Stimulated activated CD8-positive, alpha-beta memory T cell treated with anti-CD3 and anti-CD28 coated beads, Interleukin-4, amount 100 ng/mL, for 48 hours (primary cell): Measurements from ENCODE around the gene AP1G2.
"Not testable (repeated sequence)": the region's sequence is repeated elsewhere in the genome, so short reads cannot be mapped to it uniquely, and the experiment has no call there.

Experiments
- DNase-seq: peaks from one replicate; pipeline ENCODE4 v3.0.0-alpha.2; 2020

Gene AP1G2

DNA sequence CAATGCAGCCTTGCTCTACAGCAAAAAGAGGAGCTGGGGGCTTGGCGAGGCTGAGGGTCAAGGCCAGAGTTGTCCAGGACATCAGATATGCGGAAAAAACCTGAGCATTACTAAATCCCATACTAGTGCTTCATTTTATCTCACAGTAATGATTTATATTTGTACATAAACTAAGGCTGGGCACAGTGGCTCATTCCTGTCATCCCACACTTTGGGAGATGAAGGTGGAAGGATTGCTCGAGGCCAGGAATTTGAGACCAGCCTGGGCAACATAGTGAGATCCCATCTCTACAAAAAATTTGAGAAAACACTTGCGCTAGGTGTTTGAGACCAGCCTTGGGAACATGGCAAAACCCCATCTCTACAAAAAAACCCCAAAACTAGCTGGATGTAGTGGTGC, 22.6 kb upstream of the AP1G2 start:
- no peak for DNase-seq

DNA sequence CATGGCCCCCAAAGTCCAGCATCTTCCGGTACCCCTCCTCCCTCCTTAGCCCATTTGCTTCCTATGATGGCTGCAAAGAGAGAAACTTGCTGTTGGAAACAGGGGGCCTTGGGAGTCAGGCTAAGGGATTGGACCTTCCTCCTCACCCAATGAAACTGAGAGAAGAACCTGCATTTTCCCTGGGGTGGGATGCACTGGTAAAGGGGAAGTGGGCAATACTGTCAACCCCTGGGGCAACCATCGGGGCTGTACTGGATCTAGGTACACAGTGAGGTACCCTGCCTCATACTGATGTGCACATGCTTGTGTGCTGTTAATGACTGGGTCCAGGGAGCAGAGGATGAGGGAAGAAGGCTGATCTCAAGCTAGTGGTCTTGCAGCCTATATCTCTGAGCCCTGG, 22.0 kb upstream of the AP1G2 start:
- DNase-seq = no peak

DNA sequence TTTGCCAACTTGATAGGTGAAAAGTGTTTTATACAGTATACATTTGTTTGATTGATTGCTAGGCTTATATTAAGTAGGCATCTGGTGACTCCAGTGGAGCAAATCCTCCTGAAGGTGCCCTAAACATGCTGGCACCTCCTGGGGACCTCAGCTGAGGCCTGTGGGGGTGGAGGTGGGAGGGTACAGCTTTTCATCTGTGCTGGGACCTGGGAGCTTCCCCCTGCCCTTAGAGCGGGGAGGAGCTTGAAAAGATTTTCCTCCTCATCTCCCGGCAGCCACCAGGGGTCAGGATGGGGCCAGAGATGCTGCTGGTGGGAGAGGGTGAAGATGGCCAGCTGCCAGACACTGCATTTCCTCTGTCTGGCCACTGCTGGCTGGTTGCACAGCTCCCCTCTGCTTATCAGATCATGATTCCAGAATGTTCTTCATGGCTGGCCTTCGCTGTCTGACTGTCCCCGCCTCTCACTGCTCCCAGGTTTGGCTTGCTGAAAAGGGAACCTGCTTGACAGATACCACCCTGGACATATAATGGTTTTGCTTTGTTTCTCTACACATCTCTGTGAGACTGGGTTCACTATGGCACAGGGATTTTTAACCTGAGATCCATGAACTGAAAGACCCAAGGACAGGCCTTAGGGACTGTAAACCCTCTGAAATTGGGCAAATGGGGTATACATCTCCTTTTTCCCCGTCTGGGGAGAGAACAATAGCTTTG, 21.4 kb upstream of the AP1G2 start:
- DNase-seq = peak; percentile 90

DNA sequence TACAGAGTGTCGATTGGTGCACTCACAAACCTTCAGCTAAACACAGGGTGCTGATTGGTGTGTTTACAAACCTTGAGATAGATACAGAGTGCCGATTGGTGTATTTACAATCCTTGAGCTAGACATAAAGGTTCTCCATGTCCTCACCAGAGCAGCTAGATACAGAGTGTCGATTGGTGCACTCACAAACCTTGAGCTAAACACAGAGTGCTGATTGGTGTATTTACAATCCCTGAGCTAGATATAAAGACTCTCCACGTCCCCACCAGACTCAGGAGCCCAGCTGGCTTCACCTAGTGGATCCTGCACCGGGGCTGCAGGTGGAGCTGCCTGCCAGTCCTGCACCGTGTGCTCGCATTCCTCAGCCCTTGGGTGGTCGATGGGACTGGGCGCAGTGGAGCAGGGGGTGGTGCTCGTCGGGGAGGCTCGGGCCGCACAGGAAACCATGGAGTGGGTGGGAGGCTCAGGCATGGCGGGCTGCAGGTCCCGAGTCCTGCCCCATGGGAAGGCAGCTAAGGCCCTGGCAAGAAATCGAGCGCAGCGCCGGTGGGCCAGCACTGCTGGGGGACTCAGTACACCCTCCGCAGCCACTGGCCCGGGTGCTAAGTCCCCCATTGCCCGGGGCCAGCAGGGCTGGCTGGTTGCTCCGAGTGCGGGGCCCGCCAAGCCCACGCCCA, 17.1 kb upstream of the AP1G2 start:
- DNase-seq = not testable (repeated sequence)

DNA sequence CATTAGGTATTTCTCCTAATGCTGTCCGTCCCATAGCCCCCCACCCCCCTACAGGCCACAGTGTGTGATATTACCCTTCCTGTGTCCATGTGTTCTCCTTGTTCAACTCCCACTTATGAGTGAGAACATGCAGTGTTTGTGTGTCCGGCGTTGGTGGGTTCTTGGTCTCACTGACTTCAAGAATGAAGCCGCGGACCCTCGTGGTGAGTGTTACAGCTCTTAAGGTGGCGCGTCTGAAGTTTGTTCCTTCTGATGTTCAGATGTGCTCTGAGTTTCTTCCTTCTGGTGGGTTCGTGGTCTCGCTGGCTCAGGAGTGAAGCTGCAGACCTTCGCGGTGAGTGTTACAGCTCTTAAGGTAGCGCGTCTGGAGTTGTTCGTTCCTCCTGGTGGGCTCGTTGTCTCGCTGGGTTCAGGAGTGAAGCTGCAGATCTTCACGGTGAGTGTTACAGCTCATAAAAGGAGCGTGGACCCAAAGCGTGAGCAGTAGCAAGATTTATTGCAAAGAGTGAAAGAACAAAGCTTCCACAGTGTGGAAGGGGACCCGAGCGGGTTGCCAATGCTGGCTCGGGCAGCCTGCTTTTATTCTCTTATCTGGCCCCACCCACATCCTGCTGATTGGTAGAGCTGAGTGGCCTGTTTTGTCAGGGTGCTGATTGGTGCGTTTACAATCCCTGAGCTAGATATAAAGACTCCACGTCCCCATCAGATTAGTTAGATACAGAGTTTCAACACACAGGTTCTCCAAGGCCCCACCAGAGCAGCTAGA, 16.4 kb upstream of the AP1G2 start:
- not testable (repeated sequence) for DNase-seq

DNA sequence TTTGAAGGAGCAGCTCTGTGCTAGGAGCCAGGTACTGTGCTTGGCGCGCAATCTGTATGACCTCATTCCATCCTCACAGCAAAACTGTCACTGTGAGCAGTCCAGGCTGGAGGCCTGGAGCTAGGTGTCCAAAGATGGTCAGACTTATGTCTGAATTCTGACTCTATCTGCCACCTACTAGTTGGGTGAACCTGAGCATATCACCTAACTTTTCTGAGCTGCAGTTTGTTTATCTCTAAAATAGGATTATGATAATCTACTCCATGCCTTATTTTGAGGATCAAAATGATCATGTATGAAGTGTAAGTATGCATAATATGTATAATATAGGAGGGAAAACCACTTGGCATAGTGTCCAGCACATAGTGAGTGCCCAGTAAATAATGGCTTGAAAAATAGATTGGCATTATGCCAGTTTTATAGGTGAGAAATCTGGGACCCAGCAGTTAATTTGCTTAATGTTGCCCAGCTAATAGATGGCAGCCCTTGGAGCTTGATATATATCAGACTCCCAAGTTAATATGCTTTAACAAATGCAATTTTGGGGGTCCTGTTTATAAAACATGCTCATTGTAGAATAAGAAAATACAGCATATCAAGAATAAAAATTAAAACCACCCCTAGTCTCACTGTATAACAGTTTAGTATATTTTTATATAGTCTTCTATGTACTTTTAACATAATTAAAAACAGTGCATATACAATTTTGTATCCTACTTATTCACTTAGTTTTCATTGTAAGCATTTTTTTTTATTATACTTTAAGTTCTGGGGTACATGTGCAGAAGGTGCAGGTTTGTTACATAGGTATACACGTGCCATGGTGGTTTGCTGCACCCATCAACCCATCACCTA, 15.5 kb upstream of the AP1G2 start:
- no peak for DNase-seq

DNA sequence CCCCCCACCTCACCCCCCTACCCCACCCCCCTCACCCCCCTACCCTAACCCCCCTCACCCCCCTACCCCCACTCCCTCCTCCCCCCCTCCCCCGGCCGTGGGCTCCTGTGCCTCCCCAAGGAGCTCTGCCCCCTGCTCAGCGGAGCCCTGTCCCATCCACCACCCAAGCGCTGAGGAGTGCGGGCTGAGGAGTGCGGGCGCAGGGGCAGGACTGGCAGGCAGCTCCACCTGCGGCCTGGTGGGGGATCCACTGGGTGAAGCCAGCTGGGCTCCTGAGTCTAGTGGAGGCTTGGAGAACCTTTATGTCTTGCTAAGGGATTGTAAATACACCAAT, 13.3 kb upstream of the AP1G2 start:
- no peak for DNase-seq

DNA sequence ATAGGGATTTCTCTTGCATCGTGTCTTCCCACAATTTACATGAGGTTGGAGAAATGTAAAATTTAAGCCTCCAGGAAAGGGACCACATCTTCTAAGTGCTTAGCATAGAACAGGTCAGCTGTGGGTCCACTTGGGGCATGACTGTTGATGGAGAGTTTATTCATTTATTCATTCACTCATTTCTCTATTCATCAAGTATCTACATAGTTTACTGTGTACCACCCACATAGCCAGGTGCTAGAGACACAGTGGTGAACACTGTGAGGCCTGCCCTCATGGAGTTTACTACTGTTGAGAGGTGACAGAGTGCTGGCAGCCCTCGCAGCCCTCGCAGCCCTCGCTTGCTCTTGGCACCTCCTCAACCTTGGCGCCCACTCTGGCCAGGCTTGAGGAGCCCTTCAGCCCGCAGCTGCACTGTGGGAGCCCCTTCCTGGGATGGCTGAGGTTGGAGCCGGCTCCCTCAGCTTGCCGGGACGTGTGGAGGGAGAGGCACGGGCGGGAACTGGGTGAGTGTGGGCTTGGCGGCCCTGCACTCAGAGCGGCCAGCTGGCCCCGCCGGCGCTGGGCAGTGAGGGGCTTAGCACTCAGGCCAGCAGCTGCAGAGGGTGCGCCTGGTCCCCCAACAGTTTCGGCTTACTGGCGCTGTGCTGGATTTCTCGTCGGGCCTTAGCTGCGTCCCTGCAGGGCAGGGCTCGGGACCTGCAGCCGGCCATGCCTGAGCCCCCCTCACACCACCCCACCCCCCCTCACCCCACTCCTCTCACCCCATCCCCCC, 12.7 kb upstream of the AP1G2 start:
- no peak for DNase-seq

DNA sequence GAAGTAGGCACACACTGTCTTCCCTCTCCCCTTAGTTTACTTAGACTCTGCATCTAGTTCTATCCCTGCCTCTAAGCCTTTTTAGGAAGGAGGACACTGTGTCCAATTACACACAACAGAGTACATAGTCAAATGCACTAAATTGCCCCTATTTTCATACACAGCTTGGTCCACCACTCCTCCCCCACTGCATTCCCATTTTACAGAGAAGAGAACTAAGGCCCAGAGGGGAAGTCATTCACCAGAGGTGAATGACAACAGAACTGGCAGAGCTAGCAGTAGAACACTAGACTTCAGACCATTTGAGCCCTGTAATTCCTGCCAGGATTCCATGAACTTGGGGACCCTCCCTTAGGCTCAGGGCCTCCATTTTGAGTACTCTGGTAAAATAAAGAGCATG, 12.1 kb upstream of the AP1G2 start:
- DNase-seq = no peak

DNA sequence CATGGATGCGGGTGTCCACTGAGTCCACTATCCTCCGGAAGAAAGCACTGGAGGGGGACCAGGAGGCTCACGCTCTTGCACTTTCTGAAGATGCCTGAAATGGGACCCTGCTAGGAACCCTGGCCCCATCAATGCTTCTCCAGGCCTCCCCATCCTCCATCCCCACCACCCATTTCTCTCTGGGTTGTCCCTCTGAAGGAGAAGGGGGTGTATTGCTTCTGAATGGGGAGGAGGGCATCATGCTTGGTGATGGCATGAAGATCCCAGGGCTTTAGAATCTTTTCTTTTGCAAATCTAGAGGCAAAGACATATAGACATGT, 11.7 kb upstream of the AP1G2 start:
- DNase-seq = no peak

DNA sequence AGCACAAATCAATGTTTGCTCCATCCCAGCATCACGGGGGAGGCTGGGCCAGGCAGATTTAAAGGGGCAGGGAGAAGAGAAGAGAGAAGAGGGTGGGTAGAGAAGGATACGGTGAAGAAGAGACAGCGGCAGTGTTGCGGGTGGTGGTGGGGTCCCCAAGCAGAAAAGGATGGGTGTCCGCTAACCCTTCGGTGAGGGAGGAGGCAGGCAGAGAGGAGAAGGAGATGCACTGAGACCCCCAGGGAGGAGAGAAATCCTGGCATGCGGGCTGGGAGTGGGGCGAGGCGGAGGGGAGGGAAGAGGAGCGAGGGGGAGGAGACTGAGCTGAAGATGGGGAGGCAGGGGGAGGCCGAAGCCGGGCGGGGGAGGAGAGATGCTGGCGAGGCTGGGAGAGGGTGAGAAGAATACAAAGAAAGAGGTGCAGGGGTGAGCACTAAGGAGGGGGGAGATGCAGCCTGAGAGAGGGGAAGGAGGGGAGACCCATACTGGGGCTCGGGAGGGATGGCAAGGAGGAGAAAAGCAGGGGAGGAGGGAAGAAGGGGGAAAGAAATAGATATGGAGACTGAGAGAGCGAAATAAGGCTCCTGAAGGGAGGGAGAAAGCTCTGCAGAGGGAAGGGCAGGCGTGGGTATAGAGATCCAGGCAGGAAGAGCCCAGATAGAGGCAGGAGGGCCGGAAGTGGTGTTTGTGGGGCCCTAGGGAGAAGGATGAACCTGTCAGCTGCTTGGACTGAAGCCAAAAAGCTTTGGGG, 11.1 kb upstream of the AP1G2 start, which contains the start of gene JPH4:
TSS of gene JPH4 (minus strand) at position 231 of the 751 bp plus-strand sequence. CDS start 1,337 bp downstream, outside the sequence.
- DNase-seq = no peak

DNA sequence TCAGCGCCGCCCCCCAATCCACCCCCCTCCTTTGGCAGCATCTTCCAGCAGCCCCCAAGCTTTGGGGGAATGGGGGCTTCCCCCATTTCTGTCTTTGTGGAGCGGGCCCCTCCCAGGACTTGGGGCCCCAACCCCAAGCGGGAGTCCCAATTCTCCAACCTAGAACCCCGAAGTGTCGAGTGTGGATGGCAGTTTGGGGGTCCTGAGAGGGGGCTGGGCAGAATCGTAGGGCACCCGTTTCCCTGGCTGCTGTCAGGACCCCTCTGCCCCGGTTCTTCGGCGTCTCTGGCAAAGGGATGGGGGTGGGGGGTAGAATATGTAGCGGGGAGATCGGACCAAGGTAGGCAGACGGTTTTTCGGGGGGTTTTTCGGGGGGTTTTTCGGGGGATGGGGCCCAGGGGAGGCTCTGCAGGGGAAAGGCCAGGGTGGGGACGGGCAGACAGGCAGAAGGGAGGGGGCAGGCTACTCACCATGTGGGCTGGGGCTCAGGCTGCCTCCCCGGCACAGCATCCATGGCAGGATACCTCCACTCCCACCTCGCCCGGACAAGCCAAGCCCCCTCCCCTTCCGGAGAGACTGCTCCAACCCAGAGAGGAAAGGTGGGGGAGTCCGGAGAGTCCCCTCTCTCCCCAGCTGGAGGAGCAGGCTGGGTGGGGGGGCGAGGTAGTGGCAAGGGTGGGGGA, 10.3 kb upstream of the AP1G2 start:
- DNase-seq = no peak

DNA sequence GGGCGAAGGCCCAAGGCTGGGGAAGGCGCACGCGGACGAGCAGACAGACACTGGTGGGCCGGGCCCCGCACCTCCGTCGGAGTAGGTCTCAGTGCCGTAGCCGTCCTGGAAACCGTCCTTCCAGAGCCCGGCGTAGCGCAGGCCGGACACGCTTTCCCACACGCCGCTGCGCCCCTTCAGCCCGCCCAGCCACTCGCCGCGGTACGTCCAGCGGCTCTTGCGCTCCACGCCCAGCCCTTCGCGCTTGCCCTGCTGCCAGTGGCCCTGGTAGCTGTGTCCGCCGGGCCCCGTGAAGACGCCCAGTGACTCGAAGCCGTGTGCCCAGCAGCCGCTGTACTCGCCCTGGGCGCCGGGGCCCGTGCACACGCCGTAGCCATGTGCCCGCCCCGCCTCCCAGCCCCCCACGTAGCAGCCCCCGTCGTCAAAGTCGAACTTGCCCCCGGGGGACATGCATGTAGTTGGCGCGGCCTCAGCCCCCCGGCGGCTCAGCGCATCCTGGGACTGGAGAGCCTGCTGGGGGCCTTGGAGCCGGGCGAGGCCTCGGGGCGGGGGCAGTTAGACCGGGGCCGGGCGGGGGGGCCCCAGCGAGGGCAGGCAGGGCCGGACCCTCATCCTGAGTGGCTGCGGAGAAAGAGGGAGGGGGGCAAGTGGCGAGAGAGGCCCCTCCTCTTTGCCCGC, 9.6 kb upstream of the AP1G2 start:
- DNase-seq = no peak

DNA sequence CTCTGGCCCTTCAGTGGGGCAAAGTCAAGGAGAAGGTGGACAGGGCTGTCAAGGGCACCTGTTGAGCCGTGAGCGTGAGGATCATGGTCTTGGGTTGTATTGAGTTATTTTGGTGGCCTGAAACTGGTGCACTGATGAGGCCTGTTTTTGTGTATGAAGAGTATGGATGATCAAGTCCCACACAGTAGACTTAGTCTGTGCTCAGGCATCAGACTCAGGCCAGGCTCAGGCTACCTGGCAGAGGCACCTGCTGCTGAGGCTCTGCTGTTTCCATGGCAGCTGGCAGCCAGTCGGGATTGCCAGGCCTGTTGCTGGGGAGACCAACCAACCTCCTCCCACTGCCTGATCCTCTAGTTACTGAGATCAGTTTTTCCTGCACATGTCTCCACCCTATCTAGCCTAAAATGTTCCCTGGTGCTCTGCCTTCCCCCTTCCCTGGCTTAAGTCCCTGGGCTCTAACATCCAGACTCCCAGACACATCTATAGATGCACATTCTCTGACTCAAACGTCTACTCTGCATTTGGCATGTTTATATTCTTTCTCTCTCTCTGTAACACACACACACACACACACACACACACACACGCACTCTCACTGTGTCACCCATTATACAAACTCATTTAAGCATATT, 5.9 kb upstream of the AP1G2 start:
- no peak for DNase-seq

DNA sequence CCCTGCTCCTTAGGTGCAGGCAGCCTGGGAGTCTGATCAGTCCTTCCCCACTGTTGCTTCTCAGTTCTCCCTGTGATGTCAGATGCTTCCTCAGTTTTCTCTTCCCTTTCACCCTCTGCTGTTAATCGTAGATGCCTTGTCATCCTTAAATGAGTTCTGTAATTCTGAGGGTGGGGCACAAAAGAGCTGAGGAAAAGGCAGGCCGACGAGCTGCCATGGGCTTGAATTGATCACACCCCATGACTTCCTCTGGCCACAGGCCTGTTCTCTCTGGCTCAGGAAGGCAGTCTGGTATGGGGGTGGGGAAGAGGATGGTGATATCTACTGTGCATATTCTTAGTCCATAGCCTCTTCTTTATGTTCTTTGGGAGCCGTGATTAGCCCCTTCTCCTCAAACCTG, 5.2 kb upstream of the AP1G2 start:
- DNase-seq = no peak

DNA sequence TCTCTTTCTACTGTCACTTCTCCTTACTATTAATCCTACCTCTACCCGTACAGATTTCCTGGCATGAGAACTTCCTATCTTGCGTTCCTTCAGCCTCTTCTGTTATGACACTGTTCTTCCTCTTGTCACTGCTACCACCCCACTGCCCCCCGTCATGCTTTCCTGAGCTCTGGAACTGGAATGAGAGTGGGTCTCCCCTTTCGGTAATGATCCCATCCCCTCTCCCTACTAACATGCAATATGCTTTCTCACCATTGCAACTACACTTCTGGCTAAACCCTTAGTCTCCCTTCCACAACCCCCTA, 4.9 kb upstream of the AP1G2 start:
- DNase-seq = no peak

DNA sequence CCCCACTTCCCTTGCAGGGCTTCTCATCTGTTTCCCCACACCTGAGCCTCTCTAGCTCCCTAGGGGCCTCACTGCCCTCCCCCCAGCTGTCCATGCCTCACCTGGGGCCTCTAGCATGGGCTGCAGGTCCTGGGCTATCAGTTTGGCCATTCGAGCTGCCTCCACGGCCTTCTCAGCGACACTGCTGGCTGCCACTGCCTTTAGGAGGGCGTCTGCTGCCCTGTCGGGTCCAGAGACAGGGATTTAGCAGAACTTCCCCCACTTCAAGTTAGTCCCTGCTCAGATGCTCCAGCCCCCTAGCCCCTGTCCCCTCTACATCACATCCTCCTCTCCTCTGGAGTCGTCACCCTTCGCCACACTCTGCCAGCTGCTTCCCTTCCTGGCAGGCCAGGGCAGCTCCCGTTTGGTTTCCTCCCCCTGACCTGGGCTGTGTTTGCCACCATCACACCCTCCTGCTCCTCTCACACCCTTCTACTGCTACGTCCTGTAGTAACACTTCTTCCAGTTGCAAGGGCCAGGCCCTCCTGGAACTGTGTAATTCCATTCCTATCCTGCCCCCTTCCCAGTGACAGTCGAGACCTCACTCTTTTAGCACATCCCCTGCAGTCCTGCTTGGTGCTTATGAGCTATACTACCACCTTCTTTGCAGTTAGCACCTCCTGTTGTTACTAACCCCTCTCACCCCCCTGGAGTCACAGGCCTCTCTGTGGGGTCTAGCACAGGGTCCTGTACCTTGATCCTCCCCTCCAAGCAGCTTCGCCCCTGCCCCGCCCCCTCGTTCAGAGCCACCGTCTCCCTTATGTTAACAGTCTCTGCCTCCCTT, 4.3 kb upstream of the AP1G2 start:
- no peak for DNase-seq

DNA sequence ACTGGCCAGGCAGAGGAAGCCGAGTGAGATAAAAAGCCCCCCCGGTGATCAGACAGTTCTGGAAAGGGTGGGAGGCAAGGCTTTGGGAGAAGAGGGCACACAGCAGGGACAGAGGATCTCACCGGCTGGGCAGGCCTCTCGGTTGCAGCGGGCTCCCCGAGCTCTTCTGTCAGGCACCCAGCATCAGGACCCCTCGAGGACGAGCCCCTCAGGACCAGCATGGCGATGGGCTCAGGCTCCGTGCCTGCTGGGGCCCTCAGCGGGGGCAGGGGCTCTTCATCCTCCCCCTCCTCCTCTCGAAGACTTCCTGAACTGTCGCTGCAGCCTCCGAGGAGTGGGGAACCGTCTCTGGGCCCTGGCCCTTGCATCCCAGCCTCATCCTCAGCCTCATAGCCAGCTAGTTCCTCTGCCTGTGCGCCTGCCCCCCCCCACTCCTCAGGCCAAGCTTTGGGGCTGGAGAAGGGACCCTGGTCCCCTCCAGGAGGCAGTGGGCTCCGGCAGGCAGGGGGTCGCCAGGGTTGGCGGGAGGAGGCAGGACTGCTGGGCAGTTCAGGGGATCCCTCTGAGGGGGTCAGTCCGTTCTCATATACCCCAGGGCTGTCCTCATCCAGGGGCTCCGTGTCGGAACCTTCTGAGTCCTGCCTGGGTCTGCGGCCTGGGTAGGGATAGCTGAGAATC, 3.4 kb upstream of the AP1G2 start:
- no peak for DNase-seq
